Panc1 (cell line): Measurements from ENCODE around the gene STARD13. TPM values are rescaled to one million over a fixed set of nuclear protein-coding genes. Genes with fewer than 3 reads are reported as not detected.
A peak's percentile ranks its signal among the peaks of the same experiment; 100 is the strongest.

Experiments used
- ATAC-seq: fragments of 200-7000 bp; cut with Tn5 transposase; 2 replicates; pipeline ENCODE4 v1.9.1; 2020; ENCODE audit warnings: mild to moderate bottlenecking, moderate library complexity
- BruUV-seq: library from RNA; stranded (reverse); fragments of 400-500 nt; replicated peaks from 2 replicates; lab custom pipeline; 2021; lab: Mats Ljungman, UMichigan
- CTCF ChIA-PET: fragments of 300-600 bp; sonication (Branson Sonifier 250); formaldehyde crosslinking; loops from one replicate; lab custom pipeline; 2022; ENCODE audit warnings: antibody characterized with exemption; lab: Charles Lee
- POLR2A ChIA-PET: fragments of 300-600 bp; sonication (Branson Sonifier 250); formaldehyde crosslinking; loops from one replicate; lab custom pipeline; 2022; ENCODE audit warnings: antibody characterized with exemption; lab: Charles Lee
- DNase-seq: peaks from one replicate; pipeline ENCODE4 v3.0.0-alpha.2; 2010; ENCODE audit warnings: low read depth, low spot score
- H3K27ac ChIP-seq: 2 replicates; pipeline ENCODE4 v1.5.1; 2011; ENCODE audit warnings: mild to moderate bottlenecking, low read length, inconsistent platforms
- H3K27me3 ChIP-seq: fragments of 200-500 bp; sonication (Bioruptor generic); 2 replicates; pipeline ENCODE4 v1.6.0; 2014; ENCODE audit warnings: low read length, inconsistent platforms; ENCODE audit not compliant: control insufficient read depth, insufficient read depth
- H3K36me3 ChIP-seq: fragments of 200-500 bp; sonication (Bioruptor generic); 2 replicates; pipeline ENCODE4 v1.5.1; 2014; ENCODE audit warnings: inconsistent platforms, mild to moderate bottlenecking, low read length, moderate library complexity; ENCODE audit not compliant: control insufficient read depth, insufficient read depth
- H3K4me1 ChIP-seq: 2 replicates; pipeline ENCODE4 v1.5.1; 2011; ENCODE audit warnings: inconsistent platforms, mild to moderate bottlenecking, low read length, moderate library complexity; ENCODE audit not compliant: control insufficient read depth, insufficient read depth
- H3K4me3 ChIP-seq, 2 experiments: 2 replicates each; pipeline ENCODE4 v1.5.1; 2011 to 2012; ENCODE audit warnings: low read depth in 2 of 2, low read length in 2 of 2, mild to moderate bottlenecking in 2 of 2, inconsistent platforms in 1 of 2, moderate library complexity in 1 of 2
- H3K9me3 ChIP-seq: fragments of 200-500 bp; sonication (Bioruptor generic); 2 replicates; pipeline ENCODE4 v1.5.1; 2014; ENCODE audit warnings: low read depth, mild to moderate bottlenecking, inconsistent platforms, low read length, moderate library complexity; ENCODE audit not compliant: control insufficient read depth, insufficient read depth
- CTCF ChIP-seq: fragments of 450-650 bp; IDR thresholded peaks from 2 replicates; pipeline ENCODE4 v1.5.1; 2017; ENCODE audit warnings: mild to moderate bottlenecking
- POLR2AphosphoS5 ChIP-seq: IDR thresholded peaks from 2 replicates; pipeline ENCODE4 v1.6.1; 2012; ENCODE audit warnings: mild to moderate bottlenecking, low read depth, low read length, moderate library complexity
- REST ChIP-seq, 2 experiments: IDR thresholded peaks; 2 replicates each; pipeline ENCODE4 v1.6.1; 2011 to 2012; ENCODE audit warnings: low read depth in 2 of 2, control low read depth in 1 of 2, low read length in 1 of 2, mild to moderate bottlenecking in 1 of 2, moderate library complexity in 1 of 2; ENCODE audit not compliant: insufficient read depth in 1 of 2
- SIN3A ChIP-seq: IDR thresholded peaks from 2 replicates; pipeline ENCODE4 v1.6.1; 2012; ENCODE audit warnings: low read depth, mild to moderate bottlenecking, low read length, moderate library complexity, borderline replicate concordance; ENCODE audit not compliant: insufficient read depth
- TCF7L2 ChIP-seq: IDR thresholded peaks from 2 replicates; pipeline ENCODE4 v1.6.1; 2011; ENCODE audit warnings: mild to moderate bottlenecking, low read depth, low read length, inconsistent platforms
- in situ Hi-C: cut with HindIII; loops from 2 replicates; pipeline ENCODE4 v1.10.0; 2016; ENCODE audit warnings: low sequenced_read_pairs, low pct_unique_long_range_greater_than_20kb
- intact Hi-C: fragments of 100-400 bp; cut with micrococcal nuclease; formaldehyde crosslinking; loops from one replicate; pipeline ENCODE4 v1.10.0; 2022; ENCODE audit not compliant: unreplicated experiment
- total RNA-seq: library from RNA; stranded (reverse); gene quantifications from one replicate; pipeline ENCODE4 v1.2.1, GENCODE V29; 2021; ENCODE audit not compliant: unreplicated experiment

The STARD13 gene
- total RNA-seq, 1 experiment from 2014 or later, result 6.5 TPM

- Histone ChIP-seq H3K27ac (peak overlapping the region; percentile 81), H3K4me1 (peaks cover 25% of the 10 kb centered on the region), H3K27me3 (no peaks in the 10 kb centered on the region), H3K9me3 (no peaks in the 10 kb centered on the region), H3K36me3 (no peaks in the 10 kb centered on the region), H3K4me3 (peak overlapping the region in 1 of 2 experiments; percentile 33; a peak in 2 of 4 replicates)
- no TSS peak for BruUV-seq
- ATAC-seq (peak; percentile 81), DNase-seq (no peak)
- POLR2A ChIA-PET, result interaction anchor here (0.6 kb wide), 1 partner anchor 472 kb away, joined by 4 read pairs; no protein-coding TSS in a partner anchor
- intact Hi-C loops (no loop called here), in situ Hi-C loops (no loop called here)
- TF ChIP-seq TCF7L2 (no peak), POLR2AphosphoS5 (no peak), CTCF (no peak), SIN3A (no peak), REST (IDR thresholded peaks at IDR 0.05; ENCODE audit: insufficient read depth in 1 of 2, low read depth in 2 of 2, low read length in 1 of 2) (no peak)
- CTCF ChIA-PET, result no interaction called here
Measured at GRCh38 chr13:33279414-33280278, 5.9 kb downstream of the STARD13 start.

GRCh38 chr13:33278913-33279312, 6.6 kb downstream of the STARD13 start:
- TF ChIP-seq SIN3A (no peak), TCF7L2 (no peak), POLR2AphosphoS5 (no peak), REST (IDR thresholded peaks at IDR 0.05; ENCODE audit: insufficient read depth in 1 of 2, low read depth in 2 of 2, low read length in 1 of 2) (no peak), CTCF (no peak)
- H3K27ac ChIP-seq, result peak overlapping the region; percentile 81
- H3K9me3 ChIP-seq, result no peaks in the 10 kb centered on the region
- ATAC-seq (no peak), DNase-seq (no peak)
- in situ Hi-C loops (no loop called here), intact Hi-C loops (no loop called here)
- POLR2A ChIA-PET, result no interaction called here
- peaks cover 29% of the 10 kb centered on the region for H3K4me1 ChIP-seq
- no peak overlapping the region for H3K4me3 ChIP-seq
- no TSS peak for BruUV-seq
- H3K27me3 ChIP-seq, result no peaks in the 10 kb centered on the region
- H3K36me3 ChIP-seq, result no peaks in the 10 kb centered on the region
- CTCF ChIA-PET, result no interaction called here
